Ascending aorta (tissue), 2 donors: ENCODE data around the gene TPST2. TPM values are rescaled to one million over a fixed set of nuclear protein-coding genes. Genes with fewer than 3 reads are reported as not detected.

Experiments used
- DNase-seq, 2 donors: peaks; one replicate each; pipeline ENCODE4 v3.0.0-alpha.2; 2019; ENCODE audit warnings: low spot score in 2 of 2
- H3K27ac ChIP-seq, 2 donors: fragments of 200-600 bp; sonication (generic); one replicate each; pipeline ENCODE4 v1.5.1; 2016 to 2017; ENCODE audit warnings: mild to moderate bottlenecking in 1 of 2
- H3K27me3 ChIP-seq: fragments of 200-600 bp; sonication (generic); one replicate; pipeline ENCODE4 v1.5.1; 2017
- H3K36me3 ChIP-seq, 2 donors: fragments of 200-600 bp; sonication (generic); one replicate each; pipeline ENCODE4 v1.5.1; 2016
- H3K4me1 ChIP-seq, 2 donors: fragments of 200-600 bp; sonication (generic); one replicate each; pipeline ENCODE4 v1.5.1; 2016 to 2017; ENCODE audit warnings: mild to moderate bottlenecking in 1 of 2
- H3K4me3 ChIP-seq, 2 donors: fragments of 200-600 bp; sonication (generic); one replicate each; pipeline ENCODE4 v1.5.1; 2016 to 2017; ENCODE audit warnings: mild to moderate bottlenecking in 1 of 2
- H3K9me3 ChIP-seq, 2 donors: fragments of 200-600 bp; sonication (generic); one replicate each; pipeline ENCODE4 v1.5.1; 2016
- CTCF ChIP-seq, 3 experiments: fragments of 200-600 bp in 2 of 3; fragments of 450-650 bp in 1 of 3; sonication (generic) in 2 of 3; IDR thresholded peaks; one replicate each; pipeline ENCODE4 v1.5.1; 2016 to 2019; ENCODE audit warnings: antibody characterized with exemption in 3 of 3, mild to moderate bottlenecking in 1 of 3, moderate library complexity in 1 of 3
- intact Hi-C: fragments of 100-400 bp; cut with DNase I; formaldehyde crosslinking; loops from one replicate; pipeline ENCODE4 v1.15.1; 2023
- total RNA-seq: library from RNA; depleted of rRNA; stranded (reverse); fragments of >200 nt; gene quantifications from one replicate; pipeline ENCODE4 v1.1.0, GENCODE V29; 2016

The TPST2 gene
- total RNA-seq, 1 donor from 2014 or later = 251 TPM

DNA sequence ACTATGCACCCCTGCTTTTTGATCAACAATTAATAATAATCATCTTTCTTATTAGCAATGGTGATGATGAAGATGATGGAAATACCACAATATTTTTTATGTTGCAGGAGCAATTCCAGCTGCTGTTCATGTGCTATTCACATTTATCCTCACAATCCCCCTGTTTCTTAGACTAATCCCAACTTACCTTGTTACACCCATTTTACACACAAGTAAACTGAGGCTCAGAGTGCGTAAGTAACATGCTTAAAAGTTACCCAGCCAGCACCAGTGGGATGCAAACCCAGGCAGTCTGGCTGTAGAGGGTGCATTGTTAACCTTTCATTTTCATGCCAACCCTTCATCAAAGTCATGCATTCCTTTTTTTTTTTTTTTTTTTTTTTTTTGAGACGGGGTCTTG is 30.3 kb upstream of the TPST2 start:
- H3K27me3 ChIP-seq = no peaks in the 10 kb centered on the region
- no peak for TF ChIP-seq CTCF (IDR thresholded peaks at IDR 0.05)
- intact Hi-C loops = no loop called here
- no peaks in the 10 kb centered on the region for H3K9me3 ChIP-seq
- H3K4me3 ChIP-seq = no peak overlapping the region
- H3K4me1 ChIP-seq = no peaks in the 10 kb centered on the region
- no peak for DNase-seq
- H3K36me3 ChIP-seq = no peaks in the 10 kb centered on the region
- H3K27ac ChIP-seq = no peak overlapping the region

- no peak overlapping the region for H3K4me3 ChIP-seq
- no peaks in the 10 kb centered on the region for H3K36me3 ChIP-seq
- H3K27me3 ChIP-seq = no peaks in the 10 kb centered on the region
- no peak overlapping the region for H3K27ac ChIP-seq
- TF ChIP-seq CTCF (IDR thresholded peaks at IDR 0.05) = no peak
- intact Hi-C loops = no loop called here
- DNase-seq = no peak
- no peaks in the 10 kb centered on the region for H3K9me3 ChIP-seq
- H3K4me1 ChIP-seq = no peaks in the 10 kb centered on the region
Observed at GRCh38 chr22:26619510-26619909, 29.6 kb upstream of the TPST2 start.

- H3K27me3 ChIP-seq = no peaks in the 10 kb centered on the region
- DNase-seq = no peak
- no peaks in the 10 kb centered on the region for H3K9me3 ChIP-seq
- H3K4me3 ChIP-seq = no peak overlapping the region
- H3K27ac ChIP-seq = no peak overlapping the region
- TF ChIP-seq CTCF (IDR thresholded peaks at IDR 0.05) = no peak
- no peaks in the 10 kb centered on the region for H3K36me3 ChIP-seq
- H3K4me1 ChIP-seq = no peaks in the 10 kb centered on the region
- intact Hi-C loops = no loop called here
Observed at GRCh38 chr22:26618455-26618854, 28.5 kb upstream of the TPST2 start.

DNA sequence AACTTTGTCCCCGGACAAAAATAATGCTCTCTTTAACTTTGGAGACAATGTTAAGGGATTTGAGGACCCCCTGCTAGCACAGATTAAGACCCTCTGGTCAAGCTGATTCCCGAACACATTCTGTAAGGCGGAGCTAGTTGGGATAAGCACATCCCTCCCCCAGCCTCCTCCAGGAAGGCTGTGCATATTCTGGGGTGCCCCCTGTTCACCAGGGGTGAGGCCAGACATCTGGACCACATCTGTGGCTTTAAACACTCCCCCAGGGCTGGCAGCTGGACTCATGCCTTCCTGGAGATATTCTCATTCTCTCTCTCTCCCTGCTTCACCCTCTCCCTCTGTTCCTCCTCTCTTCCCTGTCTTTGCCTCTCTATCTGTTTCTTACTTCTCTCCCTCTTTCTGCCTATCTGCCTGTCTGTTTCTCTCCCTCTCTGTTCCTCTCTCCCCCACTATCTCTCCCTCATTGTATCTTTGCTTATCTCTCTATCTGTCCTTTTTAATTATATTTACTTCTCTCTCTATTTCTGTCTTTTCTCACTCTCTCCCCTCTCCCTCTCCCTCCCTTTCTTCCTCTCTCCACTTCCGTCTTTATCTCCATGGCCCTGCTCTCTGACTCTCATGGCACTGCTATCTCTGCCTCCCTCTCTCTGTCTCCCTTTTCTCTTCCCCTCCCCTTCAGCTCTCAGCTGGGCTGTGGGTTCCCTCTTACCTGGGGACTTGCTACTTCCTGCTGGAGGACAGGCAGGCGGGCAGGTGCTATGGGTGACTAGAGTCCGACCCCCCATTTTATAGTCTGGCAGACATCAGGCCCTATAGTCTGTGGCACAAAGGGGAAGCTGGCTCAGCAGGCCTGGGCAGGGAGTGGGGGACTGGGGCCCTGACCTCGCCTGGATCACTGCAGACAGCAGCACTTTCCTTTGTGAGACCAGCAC is 27.6 kb upstream of the TPST2 start, which contains the start of gene CRYBB1:
Gene CRYBB1 (minus strand): TSS at position 757 of the 929 bp plus-strand sequence. CDS start 1,708 bp downstream, outside the sequence.
- H3K4me1 ChIP-seq = no peaks in the 10 kb centered on the region
- intact Hi-C loops = no loop called here
- H3K27me3 ChIP-seq = no peaks in the 10 kb centered on the region
- H3K9me3 ChIP-seq = no peaks in the 10 kb centered on the region
- no peak within 1 kb of the TSS for H3K4me3 ChIP-seq
- no peaks in the 10 kb centered on the region for H3K36me3 ChIP-seq
- no peak within 1 kb of the TSS for H3K27ac ChIP-seq
- TF ChIP-seq CTCF (IDR thresholded peaks at IDR 0.05) = no peak
- DNase-seq = no peak

DNA sequence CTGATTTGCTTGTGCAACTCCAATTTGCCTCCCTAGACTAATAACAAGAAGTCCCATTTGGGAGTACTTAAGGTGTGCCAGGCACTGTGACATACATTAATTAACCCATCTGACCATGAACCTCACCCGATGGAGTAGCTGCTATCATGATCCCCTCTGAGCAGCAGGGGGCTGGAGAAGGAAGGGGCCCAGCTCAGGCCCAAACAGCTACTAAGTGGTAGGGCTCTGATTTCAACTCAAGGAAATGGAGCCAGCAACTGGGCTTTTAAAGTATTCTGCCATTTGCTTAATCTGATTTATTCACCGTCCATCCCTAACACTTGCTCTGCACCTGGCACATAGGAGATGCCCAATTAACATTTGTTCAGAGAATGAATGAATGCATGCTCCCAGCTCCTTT is 26.7 kb upstream of the TPST2 start:
- H3K27me3 ChIP-seq = no peaks in the 10 kb centered on the region
- no peaks in the 10 kb centered on the region for H3K36me3 ChIP-seq
- DNase-seq = no peak
- H3K4me3 ChIP-seq = no peak overlapping the region
- no peaks in the 10 kb centered on the region for H3K4me1 ChIP-seq
- H3K9me3 ChIP-seq = no peaks in the 10 kb centered on the region
- intact Hi-C loops = no loop called here
- H3K27ac ChIP-seq = no peak overlapping the region
- TF ChIP-seq CTCF (IDR thresholded peaks at IDR 0.05) = no peak
